ENCODE measurements around the gene FBXO44.

The FBXO44 gene

DNA sequence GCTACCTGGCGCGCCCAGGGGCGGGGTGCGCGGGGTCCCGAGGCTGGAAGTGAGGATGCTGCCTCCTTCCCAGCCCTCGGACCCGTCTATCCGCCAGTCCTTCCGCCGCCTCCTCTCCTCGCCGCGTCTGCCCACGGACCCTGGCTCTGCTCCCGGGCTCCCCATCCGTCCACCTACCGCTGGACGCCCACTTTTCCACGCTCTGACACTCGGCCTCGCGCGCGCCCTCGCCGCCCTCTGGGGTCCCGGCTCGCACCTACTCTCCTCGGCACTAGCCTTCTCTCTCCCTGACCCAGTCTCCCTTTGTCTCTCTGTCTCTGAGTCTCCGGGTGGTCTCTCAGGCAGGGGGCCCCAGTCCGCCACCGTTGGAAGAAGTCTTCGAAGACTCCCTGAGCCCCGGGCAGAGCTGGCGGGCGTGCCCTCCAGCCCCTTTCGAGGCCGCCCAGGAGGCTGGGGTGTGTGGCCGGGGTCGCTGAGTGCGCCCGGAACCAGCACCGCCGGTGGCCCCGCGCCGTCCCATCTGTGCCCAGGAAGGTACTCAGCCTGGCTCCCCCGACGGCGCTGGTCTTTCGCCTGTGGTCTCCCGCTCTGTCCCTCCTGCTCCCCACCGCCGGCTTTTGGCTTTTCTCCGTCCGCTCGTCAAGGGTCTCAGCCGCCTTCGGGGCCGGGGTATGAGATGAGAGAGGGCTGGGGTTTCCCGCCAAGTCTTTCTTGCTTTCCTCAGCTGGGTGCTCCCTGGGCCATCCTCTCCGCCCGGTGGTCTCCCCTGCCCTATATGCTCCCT lies 37.4 kb downstream of the FBXO44 start:
- DNase-seq = no peak

GRCh38 chr1:11693024-11693590 lies 38.4 kb downstream of the FBXO44 start:
- peak; percentile 20 for DNase-seq

- no peak for DNase-seq
Observed at GRCh38 chr1:11693917-11694316, 39.2 kb downstream of the FBXO44 start.

DNA sequence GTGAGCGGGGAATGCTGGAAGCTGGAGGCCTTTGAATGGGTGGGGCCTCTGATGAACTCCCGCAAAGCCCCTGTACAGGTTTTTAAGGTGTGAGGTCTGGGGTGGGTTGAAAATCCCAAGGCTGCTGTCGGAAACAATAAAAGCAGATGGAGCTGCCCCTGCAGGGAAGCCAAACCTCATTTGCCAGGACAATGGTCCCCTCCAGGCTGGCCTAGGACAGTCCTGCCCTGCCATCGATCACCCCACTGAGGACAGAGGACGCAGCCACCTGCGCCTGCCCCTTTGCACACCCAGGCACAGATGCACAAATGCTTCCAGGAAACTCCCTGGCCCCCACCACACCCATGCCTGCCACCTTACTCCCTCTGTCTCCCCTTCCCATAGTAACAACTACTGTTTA lies 41.2 kb downstream of the FBXO44 start:
- DNase-seq = no peak

GRCh38 chr1:11697188-11697892 lies 42.7 kb downstream of the FBXO44 start:
- DNase-seq = no peak

- no peak for DNase-seq
Observed at GRCh38 chr1:11697893-11698210, 43.2 kb downstream of the FBXO44 start.

DNA sequence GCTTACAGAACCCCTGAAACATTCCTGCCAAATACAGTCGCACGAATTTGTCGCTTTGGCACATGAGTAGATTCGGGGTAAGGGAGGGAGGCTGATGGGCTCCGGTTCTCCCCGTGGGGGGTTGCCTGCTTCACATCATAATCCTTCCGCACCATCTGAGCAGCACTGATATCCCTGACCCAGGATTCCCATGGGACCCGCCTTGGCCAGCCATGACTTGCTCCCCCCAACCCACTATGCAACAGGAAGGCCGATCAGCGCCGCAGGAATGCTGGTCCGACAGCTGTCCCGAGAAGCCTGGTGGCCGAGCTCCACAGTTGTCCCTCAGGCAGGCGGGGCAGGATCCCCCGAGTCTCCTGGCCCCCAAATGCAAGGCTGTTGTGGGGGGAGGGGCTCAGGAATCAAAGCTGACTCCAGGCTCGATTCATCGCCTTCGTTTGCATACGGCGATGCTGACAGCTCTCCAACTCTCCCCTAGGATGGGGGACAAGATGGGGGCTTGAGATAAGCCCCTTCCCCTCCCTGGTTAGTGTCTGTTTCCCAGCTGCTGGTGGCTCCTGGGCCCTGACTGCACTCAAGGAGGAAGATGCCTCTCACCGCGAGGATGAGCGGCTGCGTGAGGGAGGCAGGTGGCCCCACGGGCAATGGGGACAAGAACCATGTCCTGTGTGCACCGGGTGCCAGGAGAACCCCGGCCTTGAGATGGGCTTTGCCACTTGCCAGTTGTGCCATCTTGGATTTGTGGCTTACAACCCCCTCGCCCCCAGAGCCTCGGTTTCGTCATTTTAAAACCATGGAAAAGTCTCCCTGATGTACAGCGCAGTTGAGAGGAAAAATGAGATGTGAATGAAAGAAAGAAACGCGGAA lies 46.2 kb downstream of the FBXO44 start:
- DNase-seq = no peak

DNA sequence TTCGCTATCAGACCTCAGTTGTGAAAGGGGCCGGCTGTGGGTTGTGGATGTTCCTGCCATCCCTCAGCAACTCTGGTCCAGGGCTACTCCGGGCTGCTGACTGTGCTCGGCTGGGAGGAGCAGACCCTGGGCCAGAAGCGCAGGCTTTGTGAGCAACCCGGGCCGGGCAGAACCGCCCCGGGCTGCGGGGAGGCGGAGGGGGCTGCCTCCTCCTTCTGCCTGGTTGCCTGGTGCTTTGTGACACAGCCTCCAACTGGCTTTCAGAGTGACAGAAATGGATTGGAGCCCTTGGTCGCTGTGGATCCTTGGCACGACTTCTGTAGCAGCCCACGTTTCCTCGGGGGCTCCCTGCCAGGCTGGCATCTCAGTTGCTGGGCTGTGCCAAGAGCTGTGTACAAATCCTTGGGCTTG lies 46.9 kb downstream of the FBXO44 start:
- no peak for DNase-seq

DNA sequence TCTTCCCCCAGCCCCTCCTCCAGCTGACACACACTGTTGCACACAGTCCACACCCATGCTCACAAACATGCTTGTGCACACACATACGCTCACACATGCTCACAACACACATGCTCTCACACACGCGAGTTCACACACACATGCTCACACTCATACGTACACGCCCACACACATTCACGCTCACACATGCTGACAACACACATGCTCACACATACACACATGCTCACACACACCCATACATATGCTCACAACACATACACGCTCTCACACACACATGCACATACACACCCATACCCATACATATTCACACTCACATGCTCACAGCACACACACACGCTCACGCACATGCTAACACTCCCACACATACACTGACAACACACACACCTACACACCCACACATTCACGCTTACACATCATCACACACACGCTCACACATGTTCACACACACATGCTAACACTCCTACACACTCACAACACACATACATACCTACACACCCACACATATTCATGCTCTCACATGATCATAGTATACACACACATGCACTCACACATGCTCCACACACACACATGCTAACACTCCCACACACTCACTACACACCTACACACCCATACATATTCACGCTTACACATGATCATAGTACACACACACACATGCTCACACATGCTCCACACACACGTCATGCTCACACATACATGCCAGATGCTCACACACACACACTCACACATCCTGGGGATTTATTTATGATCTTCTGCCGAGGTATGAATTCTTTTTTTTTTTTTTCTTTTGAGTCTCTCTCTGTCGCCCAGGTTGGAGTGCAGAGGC lies 47.5 kb downstream of the FBXO44 start:
- no peak for DNase-seq

GRCh38 chr1:11703357-11704193 lies 48.9 kb downstream of the FBXO44 start:
- no peak for DNase-seq

DNA sequence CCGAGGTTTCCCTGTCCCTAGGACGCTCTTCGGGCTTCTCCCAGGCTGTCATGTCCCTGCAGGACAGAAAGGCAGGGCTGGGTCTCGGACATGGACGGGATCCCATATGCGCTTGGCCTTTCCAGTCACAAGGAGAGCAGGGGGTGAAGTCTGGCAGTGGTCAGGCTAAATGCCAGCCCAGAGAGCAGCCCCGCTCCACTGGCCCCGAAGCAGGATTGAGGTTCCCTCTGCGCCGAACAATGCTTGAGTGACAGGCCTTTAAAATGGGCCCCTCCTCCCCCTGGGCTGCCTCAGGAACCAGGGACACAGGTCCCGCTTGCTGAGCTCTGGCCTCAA lies 49.5 kb downstream of the FBXO44 start:
- no peak for DNase-seq

GRCh38 chr1:11704691-11705475 lies 50.2 kb downstream of the FBXO44 start:
- DNase-seq = no peak

- DNase-seq = no peak
Observed at GRCh38 chr1:11705596-11705995, 50.9 kb downstream of the FBXO44 start.

- DNase-seq = no peak
Observed at GRCh38 chr1:11706292-11706691, 51.6 kb downstream of the FBXO44 start.

DNA sequence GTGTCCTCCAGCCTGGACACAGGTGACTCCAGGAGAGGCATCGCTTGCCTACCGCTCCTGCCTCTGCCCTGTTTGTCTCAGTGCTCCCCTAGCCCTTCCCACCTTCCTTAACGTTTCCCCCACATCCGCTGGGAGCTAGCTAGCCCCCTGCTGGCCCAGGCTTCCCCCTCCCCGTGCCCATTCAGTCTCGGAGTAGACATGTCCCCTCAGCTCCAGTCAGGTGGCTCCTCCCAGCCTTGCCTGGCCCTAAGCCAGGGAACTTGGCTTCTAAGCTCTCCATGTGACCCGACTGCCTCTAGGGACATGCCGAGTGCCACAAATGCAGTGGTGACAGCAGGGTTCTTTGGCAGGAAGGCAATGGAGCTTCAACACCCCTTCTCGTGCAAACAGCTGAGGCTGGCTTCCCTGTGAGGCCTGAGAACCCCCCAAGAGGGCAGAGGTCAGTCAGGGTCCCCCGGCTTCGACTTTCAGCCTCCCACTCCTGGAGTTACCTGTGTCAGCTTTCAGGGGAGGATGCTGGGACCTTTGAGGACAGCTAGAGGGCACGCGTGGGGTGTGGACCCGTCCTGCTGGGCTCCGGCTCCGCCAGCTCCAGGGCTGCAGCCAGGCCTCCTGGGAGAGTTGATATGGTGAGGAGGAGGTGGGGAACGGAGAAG lies 53.1 kb downstream of the FBXO44 start:
- DNase-seq = no peak

DNA sequence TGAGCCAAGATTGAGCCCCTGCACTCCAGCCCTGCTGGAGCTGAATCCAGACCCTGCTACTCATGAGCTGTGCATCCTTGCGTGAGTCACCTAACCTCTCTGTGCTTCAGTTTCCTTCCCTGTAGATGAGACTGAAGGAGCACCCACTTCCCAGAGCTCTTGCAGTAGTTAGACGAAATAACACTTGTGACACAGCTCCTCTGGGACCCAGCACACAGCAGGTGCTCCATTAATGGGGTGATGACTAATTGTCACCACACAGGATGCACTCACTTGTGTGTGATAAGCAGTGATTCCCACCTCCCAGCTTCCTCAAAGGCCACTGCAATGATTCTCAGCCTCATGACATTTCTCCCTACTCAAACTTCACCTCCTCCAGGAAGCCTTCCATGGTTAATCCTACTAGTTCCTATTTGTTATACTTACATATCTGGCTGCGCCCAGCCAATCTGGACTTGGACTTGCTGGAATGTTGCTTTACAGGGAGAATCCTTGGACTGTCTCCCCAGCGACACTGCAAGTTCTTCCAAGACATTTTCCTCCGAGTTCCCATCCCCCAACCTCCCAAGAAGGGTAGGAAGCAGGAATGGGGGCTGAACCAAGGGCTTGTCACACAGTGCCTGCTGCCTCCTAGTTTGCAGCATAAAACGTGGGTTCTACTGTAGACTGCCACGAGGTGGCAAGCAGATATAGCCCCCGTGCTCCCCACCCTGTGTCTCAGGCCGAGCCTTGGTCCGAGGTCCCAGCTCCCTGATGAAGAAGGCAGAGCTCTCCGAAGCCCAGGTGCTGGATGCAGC lies 54.1 kb downstream of the FBXO44 start:
- no peak for DNase-seq

DNA sequence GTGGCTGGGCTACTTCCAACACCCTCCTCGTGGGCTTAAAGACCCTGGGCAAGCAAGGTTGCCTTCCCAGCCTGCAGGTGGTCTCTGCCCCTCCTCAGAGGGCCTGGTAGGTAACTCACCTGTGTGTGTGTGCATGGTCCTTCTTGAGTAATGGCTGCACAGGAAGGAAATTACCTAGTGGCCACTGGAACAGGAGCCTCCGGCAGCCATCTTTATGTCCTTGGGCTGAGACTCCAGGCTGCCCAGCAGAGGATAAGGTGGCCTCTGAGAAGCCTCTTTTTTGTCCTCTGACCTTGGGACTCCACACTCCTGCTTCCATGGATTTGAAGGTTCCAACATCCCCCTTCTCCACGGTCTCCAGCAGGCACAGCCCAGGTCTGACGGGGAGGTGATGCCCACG lies 56.8 kb downstream of the FBXO44 start:
- no peak for DNase-seq

GRCh38 chr1:11712285-11712684 lies 57.6 kb downstream of the FBXO44 start:
- no peak for DNase-seq
